Thyroid gland (tissue), 4 donors: Measurements from ENCODE around the gene GOLIM4. TPM values are rescaled to one million over a fixed set of nuclear protein-coding genes. Genes with fewer than 3 reads are reported as not detected.

Source experiments
- DNase-seq, 2 donors: peaks; one replicate each; pipeline ENCODE4 v3.0.0-alpha.2; 2019
- H3K27ac ChIP-seq, 3 donors: fragments of 200-600 bp; sonication (generic); 1 replicate in 2 of 3; 2 replicates in 1 of 3; pipeline ENCODE4 v1.5.1; 2016 to 2019; ENCODE audit warnings: mild to moderate bottlenecking in 1 of 3, moderate library complexity in 1 of 3
- H3K27me3 ChIP-seq: fragments of 200-600 bp; sonication (generic); one replicate; pipeline ENCODE4 v1.5.1; 2019
- H3K36me3 ChIP-seq, 2 donors: fragments of 200-600 bp; sonication (generic); one replicate each; pipeline ENCODE4 v1.5.1; 2016 to 2019
- H3K4me1 ChIP-seq, 2 donors: fragments of 200-600 bp; sonication (generic); one replicate each; pipeline ENCODE4 v1.5.1; 2017 to 2019
- H3K4me3 ChIP-seq, 3 donors: fragments of 200-600 bp; sonication (generic); replicated peaks in 1 of 3; 1 replicate in 2 of 3; 2 replicates in 1 of 3; pipeline ENCODE4 v1.5.1; 2016; ENCODE audit warnings: mild to moderate bottlenecking in 1 of 3
- H3K9me3 ChIP-seq: fragments of 200-600 bp; sonication (generic); one replicate; pipeline ENCODE4 v1.5.1; 2017
- POLR2A ChIP-seq, 2 donors: fragments of 450-650 bp; IDR thresholded peaks; one replicate each; pipeline ENCODE4 v1.6.1; 2017; ENCODE audit warnings: antibody characterized with exemption in 2 of 2, mild to moderate bottlenecking in 2 of 2, moderate library complexity in 1 of 2
- WGBS, 2 donors: methylation state at CpG; one replicate each; pipeline ENCODE4 v1.1.5; 2017; 5-methylcytosine and 5-hydroxymethylcytosine counted together
- intact Hi-C: fragments of 100-400 bp; cut with DNase I; formaldehyde crosslinking; loops from one replicate; pipeline ENCODE4 v1.15.1; 2023
- total RNA-seq, 4 donors: library from RNA; depleted of rRNA; stranded (reverse); fragments of >200 nt; gene quantifications; one replicate each; pipeline ENCODE4 v1.2.3, GENCODE V29; 2016
- TF ChIP-seq, protein P1 (sequence below), 6 experiments: fragments of 200-600 bp in 3 of 6; fragments of 450-650 bp in 3 of 6; sonication (generic) in 3 of 6; IDR thresholded peaks; one replicate each; pipeline ENCODE4 v1.5.1; 2016 to 2019; ENCODE audit warnings: antibody characterized with exemption in 6 of 6, mild to moderate bottlenecking in 2 of 6, inconsistent platforms in 1 of 6, moderate library complexity in 1 of 6

The GOLIM4 gene
- total RNA-seq, 4 donors from 2014 or later, result 32.2 to 41.8 (median 34.2) TPM

DNA sequence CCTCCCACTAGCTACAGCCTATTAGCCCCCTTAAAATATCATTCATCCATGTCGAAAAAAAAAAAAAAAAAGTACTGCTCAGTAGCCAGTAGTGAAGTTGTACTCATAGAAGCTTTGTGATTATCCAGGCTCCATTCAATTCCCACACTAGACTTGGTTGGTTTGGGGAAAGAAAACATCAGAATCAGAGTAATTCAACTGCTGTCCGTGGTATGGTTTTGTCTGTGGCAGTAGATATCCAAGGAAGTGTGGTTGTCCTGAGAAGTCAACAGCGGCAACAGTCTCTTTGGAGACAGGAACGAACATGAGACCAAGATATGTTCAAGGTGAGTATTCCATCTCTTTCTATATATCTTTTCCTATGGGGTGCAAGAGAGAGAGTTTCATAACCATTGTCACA lies 99.2 kb downstream of the GOLIM4 start:
- TF ChIP-seq, protein P1, sequence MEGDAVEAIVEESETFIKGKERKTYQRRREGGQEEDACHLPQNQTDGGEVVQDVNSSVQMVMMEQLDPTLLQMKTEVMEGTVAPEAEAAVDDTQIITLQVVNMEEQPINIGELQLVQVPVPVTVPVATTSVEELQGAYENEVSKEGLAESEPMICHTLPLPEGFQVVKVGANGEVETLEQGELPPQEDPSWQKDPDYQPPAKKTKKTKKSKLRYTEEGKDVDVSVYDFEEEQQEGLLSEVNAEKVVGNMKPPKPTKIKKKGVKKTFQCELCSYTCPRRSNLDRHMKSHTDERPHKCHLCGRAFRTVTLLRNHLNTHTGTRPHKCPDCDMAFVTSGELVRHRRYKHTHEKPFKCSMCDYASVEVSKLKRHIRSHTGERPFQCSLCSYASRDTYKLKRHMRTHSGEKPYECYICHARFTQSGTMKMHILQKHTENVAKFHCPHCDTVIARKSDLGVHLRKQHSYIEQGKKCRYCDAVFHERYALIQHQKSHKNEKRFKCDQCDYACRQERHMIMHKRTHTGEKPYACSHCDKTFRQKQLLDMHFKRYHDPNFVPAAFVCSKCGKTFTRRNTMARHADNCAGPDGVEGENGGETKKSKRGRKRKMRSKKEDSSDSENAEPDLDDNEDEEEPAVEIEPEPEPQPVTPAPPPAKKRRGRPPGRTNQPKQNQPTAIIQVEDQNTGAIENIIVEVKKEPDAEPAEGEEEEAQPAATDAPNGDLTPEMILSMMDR (IDR thresholded peaks at IDR 0.05), result no peak
- TF ChIP-seq POLR2A (IDR thresholded peaks at IDR 0.05), result no peak
- no peaks in the 10 kb centered on the region for H3K27me3 ChIP-seq
- no peaks in the 10 kb centered on the region for H3K36me3 ChIP-seq
- WGBS, 2 donors, result 45 to 50% methylated on average over 4 of the region's 4 CpGs
- no peak for DNase-seq
- H3K4me3 ChIP-seq, result no peak overlapping the region
- H3K4me1 ChIP-seq, result no peaks in the 10 kb centered on the region
- no peaks in the 10 kb centered on the region for H3K9me3 ChIP-seq
- intact Hi-C loops, result no loop called here
- no peak overlapping the region for H3K27ac ChIP-seq

DNA sequence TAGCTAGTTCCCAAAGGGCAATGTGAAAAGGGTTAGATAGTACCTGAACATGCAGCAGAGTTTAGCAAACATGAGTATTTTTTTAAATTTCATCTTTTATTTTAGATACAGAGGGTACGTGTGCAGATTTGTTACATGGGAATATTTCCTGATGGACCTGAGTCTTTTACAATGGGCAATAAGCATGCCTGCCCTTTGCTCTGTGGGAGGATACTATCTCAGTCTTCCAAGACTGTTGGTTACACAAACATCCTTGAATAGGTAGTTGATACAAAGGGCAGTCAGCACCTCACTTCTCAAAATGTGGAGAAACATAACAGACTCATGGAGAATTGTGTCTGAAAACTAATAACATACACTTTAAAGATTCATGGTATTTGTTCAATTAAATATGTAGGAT lies 103.3 kb downstream of the GOLIM4 start:
- intact Hi-C loops, result no loop called here
- no peak overlapping the region for H3K27ac ChIP-seq
- 93 to 97% methylated on average over 1 of the region's 1 CpG for WGBS, 2 donors
- DNase-seq, result no peak
- H3K36me3 ChIP-seq, result no peaks in the 10 kb centered on the region
- no peak overlapping the region for H3K4me3 ChIP-seq
- no peak for TF ChIP-seq POLR2A (IDR thresholded peaks at IDR 0.05)
- TF ChIP-seq, protein P1 (IDR thresholded peaks at IDR 0.05), result no peak
- no peaks in the 10 kb centered on the region for H3K27me3 ChIP-seq
- no peaks in the 10 kb centered on the region for H3K9me3 ChIP-seq
- no peaks in the 10 kb centered on the region for H3K4me1 ChIP-seq

DNA sequence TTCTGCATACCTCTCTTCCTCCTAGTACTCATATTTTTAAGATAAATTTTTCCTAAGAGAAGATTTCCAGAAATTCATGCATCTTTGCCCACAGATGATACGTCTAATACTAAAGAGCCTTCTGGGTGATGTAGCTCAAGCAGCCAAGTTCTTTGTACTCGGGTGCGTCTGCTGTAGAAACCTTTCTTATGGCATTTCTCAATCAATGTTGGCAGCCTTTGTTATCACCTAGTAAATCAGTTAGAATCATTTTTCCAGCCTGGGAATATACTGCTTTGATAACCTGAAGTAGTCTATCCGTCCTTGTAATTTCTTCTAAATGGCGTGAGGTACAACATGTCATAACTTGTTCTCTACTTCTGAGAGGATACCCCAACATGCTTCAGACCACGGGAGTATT lies 104.5 kb downstream of the GOLIM4 start:
- Histone ChIP-seq H3K27ac (no peak overlapping the region), H3K27me3 (no peaks in the 10 kb centered on the region), H3K36me3 (no peaks in the 10 kb centered on the region), H3K4me1 (no peaks in the 10 kb centered on the region), H3K4me3 (no peak overlapping the region), H3K9me3 (no peaks in the 10 kb centered on the region)
- intact Hi-C loops, result no loop called here
- WGBS, 2 donors, result 86 to 89% methylated on average over 6 of the region's 6 CpGs
- TF ChIP-seq, protein P1 (IDR thresholded peaks at IDR 0.05), result no peak
- no peak for TF ChIP-seq POLR2A (IDR thresholded peaks at IDR 0.05)
- no peak for DNase-seq

DNA sequence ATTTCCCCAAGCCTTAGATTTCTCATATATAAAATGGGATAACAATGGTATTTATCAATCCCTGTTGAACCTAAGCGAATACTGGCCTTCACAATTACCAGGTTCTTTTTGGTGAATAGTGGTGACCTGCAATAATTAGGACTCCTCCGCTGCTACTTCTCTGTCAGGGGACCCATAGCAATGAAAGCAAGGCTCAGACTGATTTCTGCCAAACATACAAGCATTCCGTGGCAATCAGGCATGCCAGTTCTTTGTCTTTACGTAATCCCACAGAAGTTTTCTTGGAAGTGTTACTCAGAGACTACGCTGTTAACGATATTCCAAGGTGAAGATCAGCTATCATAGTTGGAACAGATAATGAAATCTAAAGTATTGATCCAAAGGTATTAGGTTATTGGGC lies 105.7 kb downstream of the GOLIM4 start:
- Histone ChIP-seq H3K4me1 (no peaks in the 10 kb centered on the region), H3K36me3 (no peaks in the 10 kb centered on the region), H3K27me3 (no peaks in the 10 kb centered on the region), H3K27ac (no peak overlapping the region), H3K4me3 (no peak overlapping the region), H3K9me3 (no peaks in the 10 kb centered on the region)
- intact Hi-C loops, result no loop called here
- no peak for DNase-seq
- TF ChIP-seq, protein P1 (IDR thresholded peaks at IDR 0.05), result no peak
- no peak for TF ChIP-seq POLR2A (IDR thresholded peaks at IDR 0.05)
- 87 to 90% methylated on average over 6 of the region's 6 CpGs for WGBS, 2 donors

DNA sequence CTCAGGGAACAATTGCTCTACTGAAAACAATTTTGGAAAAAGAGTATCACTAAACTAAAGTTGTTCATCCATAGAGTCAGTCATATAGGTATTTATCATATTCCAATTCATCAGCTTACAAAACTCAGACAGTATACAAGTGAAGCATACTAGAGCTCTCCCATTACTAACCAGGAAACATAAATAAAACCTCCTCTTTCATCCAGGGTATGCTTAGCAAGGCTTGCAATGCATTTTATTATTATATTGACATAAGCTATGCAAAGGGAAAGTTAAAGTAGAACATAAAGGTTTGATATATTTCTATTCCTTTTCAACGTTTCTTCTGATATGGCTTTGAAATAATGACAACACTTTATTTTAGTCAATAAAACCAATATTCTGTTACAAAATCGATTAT lies 106.7 kb downstream of the GOLIM4 start:
- no peaks in the 10 kb centered on the region for H3K9me3 ChIP-seq
- 67 to 78% methylated on average over 2 of the region's 2 CpGs for WGBS, 2 donors

More for the DNA sequence above, 106.7 kb downstream of the GOLIM4 start:
- Histone ChIP-seq H3K4me1 (no peaks in the 10 kb centered on the region), H3K4me3 (no peak overlapping the region), H3K27ac (no peak overlapping the region), H3K27me3 (no peaks in the 10 kb centered on the region), H3K36me3 (no peaks in the 10 kb centered on the region)
- no peak for TF ChIP-seq POLR2A (IDR thresholded peaks at IDR 0.05)
- TF ChIP-seq, protein P1 (IDR thresholded peaks at IDR 0.05), result no peak
- no peak for DNase-seq
- intact Hi-C loops, result no loop called here
